Stimulated activated CD8-positive, alpha-beta memory T cell treated with anti-CD3 and anti-CD28 coated beads, Interleukin-4, amount 100 ng/mL, for 48 hours (primary cell): ENCODE measurements around the gene NPAS2.

Experiments
- DNase-seq: peaks from one replicate; pipeline ENCODE4 v3.0.0-alpha.2; 2020

NPAS2 gene

DNA sequence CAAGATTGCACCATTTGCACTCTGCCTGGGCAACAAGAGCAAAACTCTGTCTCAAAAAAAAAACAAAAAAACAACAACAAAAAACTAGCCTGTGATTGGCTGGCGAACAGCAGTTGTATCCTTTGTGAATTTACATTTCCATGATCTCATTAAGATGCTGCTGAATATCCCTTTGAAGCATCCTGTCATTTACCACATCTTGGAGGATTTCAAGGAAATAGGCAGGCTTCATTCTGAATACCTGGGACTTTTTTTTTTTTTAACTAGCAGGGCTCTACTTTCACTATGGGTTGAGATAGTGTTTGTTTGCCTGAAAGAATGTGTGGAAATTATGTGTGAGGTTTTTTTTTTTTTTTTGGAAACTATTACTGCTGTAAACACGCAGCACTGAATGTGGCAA lies 132.6 kb downstream of the NPAS2 start:
- DNase-seq = no peak

- peak; percentile 25 for DNase-seq
These were observed 133.6 kb downstream of the NPAS2 start for GRCh38 chr2:100953406-100954043.

- DNase-seq = no peak
These were observed 134.1 kb downstream of the NPAS2 start for GRCh38 chr2:100954044-100954420.

GRCh38 chr2:100955226-100955625 lies 135.3 kb downstream of the NPAS2 start:
- DNase-seq = no peak

DNA sequence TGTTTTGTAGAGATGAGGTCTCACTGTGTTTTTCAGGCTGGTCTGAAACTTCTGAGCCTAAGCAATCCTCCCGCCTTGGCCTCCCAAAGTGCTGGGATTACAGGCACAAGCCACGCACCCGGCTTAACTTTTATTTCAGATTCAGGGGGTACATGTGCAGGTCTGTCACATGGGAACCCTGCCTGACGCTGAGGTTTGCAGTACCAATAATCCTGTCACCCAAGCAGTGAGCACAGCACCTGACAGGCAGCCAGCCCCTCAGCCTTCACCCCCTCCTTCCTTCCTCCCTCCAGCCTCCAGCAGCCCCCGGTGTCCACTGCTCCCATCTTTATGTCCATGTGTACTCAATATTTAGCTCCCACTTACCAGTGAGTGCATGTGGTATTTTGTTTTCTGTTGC lies 136.1 kb downstream of the NPAS2 start:
- no peak for DNase-seq

DNA sequence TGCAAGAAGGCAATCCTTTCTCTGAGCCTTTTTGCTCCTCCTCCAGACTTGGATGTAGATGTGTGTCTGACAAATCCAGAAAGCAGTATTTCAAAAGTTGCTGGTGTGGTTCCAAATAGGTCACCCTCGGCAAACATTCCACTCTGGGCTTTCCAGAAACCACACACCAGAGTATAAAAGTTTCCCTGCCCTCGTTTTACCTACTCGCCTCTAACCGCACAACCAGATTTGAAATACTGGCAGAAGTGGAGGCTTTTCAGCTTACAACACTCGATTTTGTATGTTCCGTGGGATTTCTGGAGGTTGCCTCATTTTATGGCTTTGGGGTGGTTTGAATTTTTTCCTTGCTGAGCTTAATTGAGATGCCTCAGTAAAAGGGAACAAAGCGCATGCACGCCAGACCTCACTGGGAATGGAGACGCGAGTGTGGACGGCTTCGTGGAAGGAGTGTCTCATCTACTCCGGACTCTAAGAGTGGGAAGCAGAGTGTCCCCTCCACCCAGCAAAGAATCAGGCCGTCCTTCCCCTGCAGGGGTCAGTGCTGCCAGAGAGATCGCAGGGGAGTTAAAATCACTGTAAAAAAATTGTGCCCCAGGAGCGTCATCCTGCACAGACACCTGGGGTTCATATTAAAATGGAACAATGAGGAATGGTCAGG lies 138.2 kb downstream of the NPAS2 start:
- DNase-seq = no peak

DNA sequence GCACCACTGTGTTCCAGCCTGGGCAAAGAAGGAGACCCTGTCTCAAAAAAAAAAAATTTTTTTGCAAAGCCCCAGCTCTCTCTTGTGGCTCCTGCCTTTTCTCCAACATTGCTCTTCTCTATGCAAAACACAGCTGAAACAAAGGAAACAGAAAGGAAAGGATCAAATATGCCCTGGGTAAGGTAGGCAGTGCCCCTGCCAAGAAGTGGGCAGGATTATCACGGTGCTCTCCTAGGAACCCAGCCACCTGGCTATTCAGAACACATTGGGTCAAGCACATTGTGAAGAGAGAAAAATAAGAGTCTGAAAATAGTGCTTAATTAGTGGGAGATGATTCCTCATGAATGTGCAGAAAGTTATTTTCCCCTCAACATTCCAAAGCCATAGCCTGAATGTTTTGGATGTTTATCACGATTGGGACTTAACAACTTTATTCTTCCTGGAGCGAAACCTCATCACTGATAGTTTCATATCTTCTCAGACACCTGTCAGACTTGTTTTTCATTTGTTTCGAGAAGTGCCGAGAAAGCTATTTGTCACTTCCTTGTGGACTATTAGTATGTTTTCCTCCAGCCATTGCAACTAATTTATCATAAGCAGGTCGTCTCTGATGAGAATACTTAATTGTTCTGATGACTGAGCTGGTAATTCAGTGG lies 139.4 kb downstream of the NPAS2 start:
- no peak for DNase-seq

GRCh38 chr2:100960688-100961087 lies 140.7 kb downstream of the NPAS2 start:
- no peak for DNase-seq

DNA sequence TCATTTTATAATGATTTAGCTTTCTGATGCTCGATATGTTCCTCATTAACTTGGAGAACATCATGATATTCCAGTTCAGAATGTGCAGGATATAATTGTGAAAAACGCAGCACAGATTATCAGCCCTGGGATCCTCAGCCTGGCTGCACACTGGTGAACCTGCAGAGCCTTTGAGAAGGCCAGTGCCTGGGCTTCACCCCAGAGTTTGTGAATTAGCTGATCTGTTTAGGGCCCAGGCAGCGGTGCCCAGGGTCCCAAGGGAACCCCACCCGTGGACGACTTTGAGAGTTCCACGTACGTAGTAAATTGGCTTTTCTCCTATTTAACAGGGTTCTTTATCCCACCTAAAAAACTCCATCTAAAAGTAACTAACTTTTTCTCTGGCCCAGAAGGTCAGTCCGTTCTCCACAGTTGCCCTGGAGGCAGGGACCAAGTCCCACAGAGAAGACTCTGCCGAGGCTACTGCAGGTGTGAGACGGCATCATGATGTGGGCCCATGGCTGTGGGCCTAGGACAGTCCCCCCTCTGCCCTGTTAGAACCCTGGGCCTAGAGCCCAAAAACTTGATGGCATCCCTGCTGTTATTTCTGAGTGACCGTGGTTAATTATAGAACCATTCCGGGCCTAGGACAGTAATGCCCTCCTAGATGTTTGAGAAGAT lies 142.6 kb downstream of the NPAS2 start:
- no peak for DNase-seq

DNA sequence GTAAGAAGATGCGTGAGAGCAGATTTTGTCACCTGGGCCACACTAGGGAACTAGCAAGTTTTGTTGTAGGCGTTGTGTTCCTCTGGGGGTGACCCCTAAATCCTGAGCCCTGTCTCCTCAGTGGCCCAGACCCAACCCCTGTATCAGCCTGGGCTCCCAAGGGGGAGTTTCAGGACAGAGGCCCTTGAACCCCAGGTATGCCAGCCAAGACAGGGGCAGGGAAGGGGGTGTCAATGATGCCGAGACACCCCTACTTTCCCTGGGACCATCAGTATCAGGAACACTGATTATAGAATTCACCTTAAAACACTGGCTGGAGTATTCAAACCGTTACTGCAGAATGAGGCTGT lies 143.1 kb downstream of the NPAS2 start:
- DNase-seq = no peak

- DNase-seq = no peak
These were observed 144.3 kb downstream of the NPAS2 start for GRCh38 chr2:100964222-100964621.

- no peak for DNase-seq
These were observed 144.8 kb downstream of the NPAS2 start for GRCh38 chr2:100964681-100965169.

DNA sequence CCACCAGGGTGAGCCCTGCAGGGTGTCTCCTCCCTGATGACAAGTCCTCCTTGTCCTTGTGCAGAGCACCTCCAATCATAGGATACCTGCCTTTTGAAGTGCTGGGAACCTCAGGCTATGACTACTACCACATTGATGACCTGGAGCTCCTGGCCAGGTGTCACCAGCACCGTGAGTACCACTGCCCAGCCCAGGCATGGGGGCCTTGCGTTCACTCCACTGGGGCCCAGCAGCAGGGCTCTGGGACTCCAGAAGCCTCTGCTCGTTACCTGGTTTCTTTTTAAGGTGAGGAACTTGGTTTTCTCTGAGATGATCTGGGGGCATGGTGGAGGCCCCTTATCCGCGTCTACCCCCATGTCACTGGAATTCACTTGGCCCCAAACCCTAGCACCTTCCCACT lies 145.7 kb downstream of the NPAS2 start:
- DNase-seq = no peak

GRCh38 chr2:100967716-100968115 lies 147.8 kb downstream of the NPAS2 start:
- no peak for DNase-seq

GRCh38 chr2:100968146-100969145 lies 148.5 kb downstream of the NPAS2 start:
- DNase-seq = no peak

DNA sequence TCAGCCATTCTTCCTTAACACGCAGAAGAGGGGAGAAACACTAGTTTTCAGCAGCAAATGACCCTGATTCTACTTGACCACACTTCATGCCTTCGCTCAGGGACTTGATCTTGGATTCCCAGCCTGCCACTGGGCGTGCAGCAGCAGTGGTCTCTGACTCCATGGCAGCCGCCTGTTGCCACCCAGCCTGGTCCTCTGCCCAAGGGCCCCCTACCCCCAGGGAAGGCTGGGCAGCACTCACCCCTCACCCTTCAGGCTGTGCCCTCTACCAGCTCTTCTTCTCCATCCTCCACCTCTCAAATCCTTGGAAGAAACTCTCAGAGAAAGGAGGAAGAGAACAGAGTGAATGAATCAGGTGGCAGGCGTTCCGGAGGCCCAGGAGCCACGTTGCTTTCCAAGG lies 150.1 kb downstream of the NPAS2 start:
- no peak for DNase-seq

DNA sequence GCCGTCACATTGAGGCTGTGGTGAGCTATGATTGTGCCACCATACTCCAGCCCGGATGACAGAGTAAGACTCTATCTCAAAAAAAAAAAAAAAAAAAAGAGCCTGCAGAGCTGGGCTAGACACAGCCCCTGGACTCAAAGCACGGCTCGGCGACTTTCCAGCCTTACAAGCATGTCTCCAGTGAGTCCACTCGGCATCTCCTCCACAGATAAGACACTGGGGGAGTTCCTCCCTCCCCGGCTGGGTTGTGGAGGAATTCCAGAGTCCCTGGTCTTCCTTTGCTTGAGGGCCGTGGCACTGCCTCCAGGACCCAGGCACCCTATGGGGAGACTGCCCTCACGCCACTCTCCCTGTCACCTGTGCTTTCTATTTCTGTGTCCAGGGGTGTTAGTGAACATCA lies 151.3 kb downstream of the NPAS2 start:
- no peak for DNase-seq

DNA sequence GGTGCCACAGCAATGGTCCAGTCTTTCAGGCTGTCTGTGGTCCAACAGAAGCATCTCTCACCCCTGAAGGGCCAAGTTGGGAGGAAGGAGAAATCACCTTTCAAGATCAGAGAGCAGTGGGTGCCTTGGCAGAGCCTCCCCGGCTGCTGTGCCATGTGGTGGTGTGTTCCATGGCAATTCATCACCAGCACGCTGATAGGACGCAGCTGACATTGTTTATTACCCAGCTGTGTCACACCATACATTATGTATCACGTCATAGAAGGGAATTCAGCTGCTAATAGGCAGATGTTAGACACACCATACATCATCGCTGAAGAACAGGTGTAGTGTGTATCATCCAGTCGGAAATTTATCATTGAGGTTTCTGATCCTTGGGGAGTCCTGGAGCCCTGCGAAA lies 152.5 kb downstream of the NPAS2 start:
- DNase-seq = no peak

DNA sequence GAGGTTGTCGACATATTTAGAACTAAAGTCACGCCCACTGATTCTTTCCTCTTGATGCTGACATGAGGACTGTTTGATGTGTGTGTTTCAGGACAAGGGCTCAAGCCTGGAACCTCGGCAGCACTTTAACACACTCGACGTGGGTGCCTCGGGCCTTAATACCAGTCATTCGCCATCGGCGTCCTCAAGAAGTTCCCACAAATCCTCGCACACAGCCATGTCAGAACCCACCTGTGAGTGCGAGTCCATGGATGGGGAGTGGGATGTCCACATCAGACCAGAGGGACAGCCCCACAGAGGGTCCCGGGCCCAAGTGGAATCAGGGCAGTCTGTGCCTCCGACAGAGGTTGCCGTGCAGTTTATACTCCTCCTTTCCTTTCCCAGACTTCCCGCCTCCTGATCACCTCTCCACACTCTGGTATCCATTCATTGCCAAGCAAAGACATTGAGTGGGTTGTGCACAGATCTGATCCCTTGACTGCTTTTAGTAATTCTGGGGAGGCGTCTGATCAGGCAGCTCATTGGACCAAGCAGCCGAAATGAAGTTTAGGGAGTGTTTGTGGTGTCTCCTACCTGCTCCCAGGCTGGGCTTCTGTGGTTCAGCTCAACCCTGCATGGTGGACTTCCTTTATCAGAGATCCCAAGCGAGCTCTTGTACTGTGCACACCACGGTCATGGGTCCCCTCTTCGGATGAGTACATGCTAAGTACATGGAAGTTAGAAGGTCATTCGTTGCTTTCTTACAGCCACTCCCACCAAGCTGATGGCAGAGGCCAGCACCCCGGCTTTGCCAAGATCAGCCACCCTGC lies 155.0 kb downstream of the NPAS2 start:
- DNase-seq = no peak

DNA sequence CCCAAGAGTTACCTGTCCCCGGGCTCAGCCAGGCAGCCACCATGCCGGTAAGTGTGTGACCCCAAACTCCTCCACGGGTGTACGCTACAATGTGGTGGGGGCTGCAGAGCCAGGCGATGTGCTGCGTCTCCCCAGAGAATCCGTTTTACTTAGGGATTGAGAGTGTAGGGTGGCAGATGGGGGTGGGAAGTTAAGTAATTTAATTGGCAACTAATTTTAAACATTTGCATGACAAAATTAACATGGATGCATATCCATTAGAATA lies 155.5 kb downstream of the NPAS2 start:
- no peak for DNase-seq

DNA sequence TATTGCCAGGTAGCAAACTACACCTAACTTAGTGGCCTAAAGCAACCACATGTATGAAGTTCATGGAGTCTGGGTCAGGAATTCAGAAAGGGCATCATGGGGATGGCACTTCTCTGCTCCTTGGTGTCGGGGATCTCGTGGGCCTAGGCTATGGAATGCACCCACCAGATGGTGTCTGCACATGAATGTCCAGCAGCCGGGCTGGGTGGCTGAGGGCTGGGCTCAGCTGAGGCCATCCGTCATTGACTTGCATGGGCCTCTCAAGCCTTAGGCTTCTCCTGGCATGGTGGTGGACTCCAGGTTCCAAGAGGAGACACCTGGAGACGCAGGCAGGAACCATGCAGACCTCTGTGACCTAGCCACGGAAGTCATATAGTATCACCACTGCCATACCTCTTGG lies 156.1 kb downstream of the NPAS2 start:
- no peak for DNase-seq
